Measurements from ENCODE around the gene FXYD6.
"Not testable (repeated sequence)": the region's sequence is repeated elsewhere in the genome, so short reads cannot be mapped to it uniquely, and the experiment has no call there.

Gene FXYD6

DNA sequence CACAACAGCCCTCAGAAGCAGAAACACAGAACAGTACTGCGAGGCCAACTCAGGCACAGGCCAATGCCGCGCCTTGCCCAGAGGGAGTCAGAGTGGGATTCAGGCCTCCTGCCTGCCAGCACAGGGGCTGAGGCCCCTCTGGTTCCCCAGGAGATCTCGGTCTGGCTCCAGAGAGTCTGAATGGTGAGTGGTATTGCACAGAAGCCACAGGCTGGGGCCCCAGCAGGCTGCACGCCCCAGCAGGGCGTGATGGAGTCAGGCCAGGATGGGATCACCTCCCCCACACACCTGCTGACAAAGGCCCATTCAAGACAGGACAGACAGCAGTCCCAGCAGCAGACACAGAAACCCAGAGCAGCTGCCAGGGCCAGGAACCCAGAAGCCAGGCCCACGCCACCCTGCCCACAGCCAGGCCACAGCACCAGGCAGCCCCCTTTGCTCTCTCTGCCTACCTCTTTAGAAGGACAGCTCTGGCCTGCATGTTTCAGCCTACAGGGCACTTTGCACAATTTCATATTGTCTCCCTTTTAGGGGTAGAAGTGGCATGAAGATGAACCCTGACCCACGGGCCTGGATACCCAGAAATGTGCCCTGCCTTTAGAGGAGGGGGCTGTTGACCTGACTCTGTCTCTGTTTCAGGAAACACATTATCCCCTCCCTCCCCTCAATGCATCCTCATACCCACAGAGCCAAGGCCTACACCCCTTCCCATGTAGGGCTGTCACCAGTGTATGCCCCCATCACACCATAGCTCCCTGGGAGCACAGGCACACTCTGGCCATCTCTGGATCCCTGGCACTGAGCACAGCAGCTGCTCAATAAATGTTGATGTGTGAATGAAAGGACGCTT lies 6.1 kb downstream of the FXYD6 start:
- no peak for DNase-seq

DNA sequence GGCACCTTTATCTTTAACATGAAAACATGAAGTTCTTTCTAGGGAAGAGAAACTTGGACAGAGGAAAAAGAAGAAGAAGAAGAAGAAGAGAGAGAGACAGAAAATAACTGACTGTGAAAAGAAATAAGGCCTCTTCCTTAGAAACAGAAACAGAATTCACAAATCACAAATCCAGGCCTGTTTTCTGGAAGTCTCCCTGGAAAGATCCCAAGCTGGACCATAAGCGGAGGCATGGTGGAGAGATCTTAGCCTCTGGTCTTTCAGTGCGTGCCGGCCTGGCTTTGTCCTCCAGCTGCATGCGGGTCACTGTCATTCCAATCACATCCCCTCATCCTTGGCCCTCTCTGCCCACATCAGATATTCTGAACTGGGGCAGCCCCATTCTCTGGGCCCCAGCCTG lies 6.9 kb downstream of the FXYD6 start:
- no peak for DNase-seq

- DNase-seq, result no peak
These were observed 7.5 kb downstream of the FXYD6 start for GRCh38 chr11:117868815-117869561.

DNA sequence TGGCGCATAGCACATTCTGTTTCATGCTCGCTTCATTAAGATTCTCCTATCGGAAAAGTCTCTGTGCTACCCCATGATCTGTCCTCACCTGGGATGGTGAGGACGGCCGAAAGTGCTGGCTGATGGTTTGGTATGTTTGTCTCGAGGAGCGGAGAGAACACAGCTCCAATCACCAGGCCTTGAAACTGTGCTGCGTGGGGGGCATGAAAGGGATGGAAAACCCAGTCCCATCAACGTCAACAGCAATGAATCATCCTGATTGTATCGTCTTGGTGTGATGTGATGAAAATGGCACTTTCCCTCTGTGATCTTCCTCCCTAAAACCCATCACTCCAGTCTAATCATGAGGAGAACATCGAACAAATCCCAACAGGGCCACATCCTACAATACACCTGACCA lies 8.4 kb downstream of the FXYD6 start:
- DNase-seq, result no peak

GRCh38 chr11:117866526-117866925 lies 9.9 kb downstream of the FXYD6 start:
- no peak for DNase-seq

DNA sequence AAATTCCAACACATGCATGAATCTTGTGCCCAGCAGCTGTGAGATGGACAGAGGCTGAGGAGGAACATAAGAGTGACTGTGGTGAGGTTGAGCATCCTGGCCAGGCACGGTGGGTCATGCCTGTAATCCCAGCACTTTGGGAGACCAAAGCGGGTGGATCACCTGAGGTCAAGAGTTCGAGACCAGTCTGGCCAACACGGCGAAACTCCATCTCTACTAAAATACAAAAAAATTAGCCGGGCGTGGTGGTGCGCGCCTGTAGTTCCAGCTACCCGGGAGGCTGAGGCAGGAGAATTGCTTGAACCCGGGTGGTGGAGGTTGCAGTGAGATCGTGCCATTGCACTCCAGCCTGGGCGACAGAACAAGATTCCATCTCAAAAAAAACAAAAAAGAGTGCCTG lies 10.9 kb downstream of the FXYD6 start:
- not testable (repeated sequence) for DNase-seq

GRCh38 chr11:117863383-117863782 lies 13.1 kb downstream of the FXYD6 start:
- DNase-seq, result no peak

DNA sequence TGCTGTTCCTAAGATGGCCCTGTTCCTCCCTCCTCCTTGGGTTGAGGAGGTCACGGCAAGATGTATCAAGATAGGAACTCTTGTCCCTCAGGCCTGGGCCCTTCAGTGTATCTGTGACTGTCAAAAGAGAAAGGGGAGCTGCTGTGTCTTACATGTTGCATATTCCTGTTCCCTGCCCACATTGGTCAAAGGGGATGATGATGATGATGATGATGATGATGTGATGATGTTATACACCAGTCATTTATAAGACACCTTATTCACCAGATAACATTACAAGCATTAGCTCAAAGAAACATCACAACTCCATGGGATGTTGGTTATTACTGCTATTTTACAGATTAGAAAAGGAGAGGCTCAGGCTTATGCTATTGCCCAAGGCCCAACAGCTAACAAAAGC lies 13.7 kb downstream of the FXYD6 start:
- DNase-seq, result no peak

DNA sequence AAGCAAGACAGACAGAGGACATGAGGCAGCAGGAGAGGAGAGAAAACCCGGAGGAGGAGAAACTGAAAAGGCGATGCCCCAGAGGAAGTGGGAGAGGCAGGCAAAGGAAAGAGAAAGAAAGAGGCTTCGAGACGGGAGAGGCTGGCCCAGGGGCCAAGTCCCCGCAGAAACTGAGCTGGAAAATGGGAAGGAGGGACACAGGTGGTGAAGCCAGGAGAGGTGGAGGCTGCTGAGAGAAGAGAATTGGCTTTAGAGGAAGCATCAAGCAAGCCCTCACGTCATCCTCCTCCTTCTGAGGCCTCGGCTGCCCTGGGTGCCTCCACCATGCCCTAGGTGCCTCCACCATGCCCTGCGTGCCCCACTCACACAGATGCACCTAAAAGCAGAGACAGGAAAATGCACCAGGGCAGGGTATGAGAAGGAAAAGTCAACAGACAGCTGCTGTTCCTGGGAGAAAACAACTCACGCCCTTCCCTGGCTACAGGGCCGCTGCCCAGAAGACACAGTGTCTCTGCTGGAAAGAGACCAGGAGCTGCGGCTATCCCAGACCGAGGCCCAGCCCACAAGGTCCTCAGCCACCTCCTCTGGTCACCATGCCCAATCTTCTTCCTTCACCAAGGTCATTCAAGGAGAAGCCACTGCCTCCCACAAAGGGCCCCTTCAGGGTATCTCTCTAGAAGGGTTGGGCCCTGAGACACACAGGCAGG lies 14.3 kb downstream of the FXYD6 start:
- DNase-seq, result no peak

GRCh38 chr11:117861151-117862018 lies 15.1 kb downstream of the FXYD6 start:
- no peak for DNase-seq

GRCh38 chr11:117860139-117860538 lies 16.3 kb downstream of the FXYD6 start:
- no peak for DNase-seq

GRCh38 chr11:117859488-117860112 lies 16.9 kb downstream of the FXYD6 start:
- DNase-seq, result no peak

GRCh38 chr11:117859061-117859460 lies 17.4 kb downstream of the FXYD6 start:
- DNase-seq, result no peak

- no peak for DNase-seq
These were observed 18.6 kb downstream of the FXYD6 start for GRCh38 chr11:117857734-117858414.

- no peak for DNase-seq
These were observed 20.4 kb downstream of the FXYD6 start for GRCh38 chr11:117855912-117856651.

GRCh38 chr11:117855186-117855845 lies 21.1 kb downstream of the FXYD6 start:
- no peak for DNase-seq

GRCh38 chr11:117852309-117852708 lies 24.1 kb downstream of the FXYD6 start:
- no peak for DNase-seq

DNA sequence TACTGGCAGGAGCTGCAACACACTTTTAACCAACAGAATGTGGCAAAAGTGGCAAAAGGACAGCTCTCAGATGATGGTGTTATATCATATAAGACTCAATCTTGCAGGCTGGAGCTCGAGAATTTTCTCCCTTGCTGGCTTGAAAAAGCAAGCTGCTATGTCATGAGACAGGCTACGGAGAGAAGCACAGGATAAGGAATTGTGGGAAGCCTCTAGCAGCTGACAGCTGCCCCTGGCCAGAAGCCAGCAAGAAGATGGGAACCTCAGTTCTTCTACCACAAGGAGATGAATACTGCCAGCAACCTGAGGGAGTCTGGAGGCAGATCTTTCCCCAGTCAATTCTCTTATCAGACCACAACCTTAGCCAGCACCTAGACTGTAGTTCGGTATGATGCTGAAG lies 24.6 kb downstream of the FXYD6 start:
- no peak for DNase-seq

DNA sequence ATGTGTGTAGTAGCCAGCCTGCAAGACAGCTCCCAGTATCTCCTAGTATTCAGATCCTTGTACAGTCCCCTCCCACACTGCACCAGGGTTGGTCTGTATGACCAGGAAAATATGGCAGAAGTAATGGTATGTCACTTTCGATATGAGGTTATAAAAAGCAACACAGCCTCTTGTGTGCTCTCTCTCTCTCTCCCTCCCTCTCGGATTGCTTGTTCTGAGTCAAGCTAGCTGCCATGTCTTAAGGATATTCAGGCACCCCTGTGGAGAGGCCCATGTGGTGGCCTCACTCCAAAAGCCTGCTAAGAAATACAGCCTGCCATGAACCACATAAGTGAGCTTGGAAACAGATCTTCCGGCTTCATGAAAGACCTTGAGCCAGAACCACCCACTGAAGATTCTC lies 25.4 kb downstream of the FXYD6 start:
- no peak for DNase-seq
